H1 (cell line): Measurements from ENCODE around the gene ITGB5. TPM values are rescaled to one million over a fixed set of nuclear protein-coding genes. Genes with fewer than 3 reads are reported as not detected.

ENCODE experiments used
- CREB1 ChIP-seq: IDR thresholded peaks from 2 replicates; pipeline ENCODE4 v1.6.1; 2012; ENCODE audit warnings: inconsistent platforms
- FOSL1 ChIP-seq: IDR thresholded peaks from 2 replicates; pipeline ENCODE4 v1.6.1; 2011; ENCODE audit warnings: mild to moderate bottlenecking, low read depth, low read length, moderate library complexity; ENCODE audit not compliant: insufficient read depth
- SAP30 ChIP-seq: fragments of 300-600 bp; sonication (generic); IDR thresholded peaks from 2 replicates; pipeline ENCODE4 v1.7.1; 2012; ENCODE audit warnings: low read length, moderate library complexity, mild to moderate bottlenecking, inconsistent platforms; ENCODE audit not compliant: insufficient read depth, insufficient replicate concordance
- polyA plus RNA-seq, 7 experiments: library from polyadenylated mRNA; depleted of rRNA in 3 of 7; stranded (reverse) in 5 of 7; unstranded in 2 of 7; fragments of >200 nt in 5 of 7; fragments of 200-250 nt in 2 of 7; gene quantifications; 1 replicate in 5 of 7; 2 replicates in 1 of 7; 4 replicates in 1 of 7; pipeline versions ENCODE4 v1.2.1 to v1.2.3, GENCODE V29; 2011 to 2013; ENCODE audit warnings: missing spikeins in 2 of 7, mixed read lengths in 2 of 7
- total RNA-seq: library from RNA; stranded (reverse); fragmentation: NEBNext Ultra II Directional; extraction: Animal tissue kit (Norgen Biotek cat#: 25700); gene quantifications from 2 replicates; pipeline ENCODE4 v1.2.1, GENCODE V29; 2021

ITGB5 gene
- total and polyA plus RNA-seq, 2 of the 8 experiments (the other 6 are each of a cell fraction or from before 2014, with no cell fraction given), result 101 to 268 TPM

GRCh38 chr3:124926426-124927101 is 39.4 kb upstream of the ITGB5 start (continued):
- no peak for TF ChIP-seq FOSL1
- no peak for TF ChIP-seq SAP30
- no peak for TF ChIP-seq CREB1
- TF ChIP-seq, all 59 proteins: peak for 0
